Endothelial cell of hepatic sinusoid (primary cell): ENCODE results near the gene TMEM74B.

Source experiments
- in situ Hi-C: cut with HindIII; loops from 2 replicates; pipeline ENCODE4 v1.10.0; 2017; ENCODE audit warnings: low sequenced_read_pairs

The TMEM74B gene

DNA sequence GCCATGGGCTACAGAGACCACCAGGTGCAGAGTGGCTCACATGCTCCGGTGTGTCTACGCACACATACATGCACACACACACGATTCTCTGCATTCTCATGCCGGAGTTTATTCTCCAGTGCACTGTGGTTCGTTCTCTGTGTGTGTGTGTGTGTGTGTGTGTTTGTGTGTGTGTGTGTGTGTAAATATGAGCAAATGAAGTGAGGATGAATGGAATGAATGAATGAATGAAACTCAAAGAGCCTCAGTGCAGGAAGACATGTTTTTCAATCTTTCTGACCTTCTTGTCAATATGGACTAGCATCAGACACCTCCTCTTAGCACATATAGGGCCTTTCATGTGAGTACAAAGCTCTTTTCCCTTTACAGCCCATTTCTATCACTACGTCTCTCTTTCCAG is 1.6 kb downstream of the TMEM74B start:
- in situ Hi-C loops, result no loop called here

- in situ Hi-C loops, result no loop called here
Measured at GRCh38 chr20:1182106-1182505, 2.7 kb downstream of the TMEM74B start.

DNA sequence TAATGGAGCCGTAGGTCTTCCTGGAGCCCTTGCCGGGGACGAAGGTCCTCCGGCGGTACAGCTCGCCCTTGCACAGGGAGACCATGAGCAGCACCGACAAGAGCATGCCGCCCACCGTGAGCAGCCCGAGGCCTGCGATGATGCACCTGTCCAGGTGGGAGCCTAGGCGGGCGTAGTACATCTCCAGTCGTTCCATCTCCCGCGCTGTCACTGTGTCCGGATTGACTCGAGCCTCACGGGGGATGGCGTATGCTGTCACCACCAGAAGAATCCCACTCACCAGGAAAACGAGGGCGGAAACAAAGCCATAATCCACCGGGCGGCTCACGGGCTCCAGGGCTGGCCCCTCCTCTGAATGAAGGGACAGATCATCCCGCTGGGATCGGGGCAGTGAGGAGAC is 3.8 kb downstream of the TMEM74B start:
- in situ Hi-C loops, result no loop called here

DNA sequence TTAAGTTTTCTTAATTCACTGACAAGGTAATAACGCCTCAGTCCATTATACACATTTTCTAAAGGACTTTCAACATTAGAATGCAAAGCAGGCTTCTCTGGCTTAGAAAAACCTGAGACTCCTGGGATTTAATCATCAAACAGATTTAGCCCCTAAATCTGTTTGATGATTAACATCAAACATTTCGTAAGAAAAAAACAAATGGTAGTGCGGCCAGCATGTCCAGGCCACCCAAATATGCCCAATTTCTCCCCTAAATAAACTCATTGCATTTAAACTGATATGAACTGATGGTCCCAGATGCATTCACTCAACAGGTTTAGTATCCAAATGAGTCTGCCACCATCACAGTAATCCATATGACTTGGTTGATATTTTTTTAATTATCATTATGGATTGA is 6.2 kb downstream of the TMEM74B start:
- in situ Hi-C loops, result no loop called here

GRCh38 chr20:1178103-1178502 is 6.7 kb downstream of the TMEM74B start:
- in situ Hi-C loops, result no loop called here

- in situ Hi-C loops, result no loop called here
Measured at GRCh38 chr20:1177680-1178079, 7.1 kb downstream of the TMEM74B start.

GRCh38 chr20:1174787-1175186 is 10.0 kb downstream of the TMEM74B start:
- in situ Hi-C loops, result no loop called here

DNA sequence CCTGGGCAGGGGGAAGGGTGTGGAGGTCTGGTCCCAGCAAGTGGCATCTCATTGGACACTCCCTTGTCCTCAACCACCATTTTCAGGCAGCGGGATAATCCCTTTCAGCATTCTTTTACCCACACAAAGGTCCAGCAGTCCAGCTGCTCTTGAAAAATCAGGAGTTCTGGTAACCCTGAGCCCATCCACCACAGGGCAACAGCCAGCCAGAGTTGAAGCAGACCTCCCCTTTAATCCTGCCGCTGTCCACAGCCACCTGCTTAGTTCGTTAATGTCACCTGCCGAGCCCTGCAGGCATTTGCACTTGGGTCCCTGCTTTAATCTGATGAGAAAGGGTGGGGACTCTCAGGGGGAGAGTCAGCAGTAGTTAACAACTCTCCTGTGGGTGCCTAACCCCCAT is 11.1 kb downstream of the TMEM74B start:
- in situ Hi-C loops, result no loop called here

- in situ Hi-C loops, result no loop called here
Measured at GRCh38 chr20:1171461-1172093, 13.2 kb downstream of the TMEM74B start.

- in situ Hi-C loops, result no loop called here
Measured at GRCh38 chr20:1169224-1169623, 15.6 kb downstream of the TMEM74B start.

DNA sequence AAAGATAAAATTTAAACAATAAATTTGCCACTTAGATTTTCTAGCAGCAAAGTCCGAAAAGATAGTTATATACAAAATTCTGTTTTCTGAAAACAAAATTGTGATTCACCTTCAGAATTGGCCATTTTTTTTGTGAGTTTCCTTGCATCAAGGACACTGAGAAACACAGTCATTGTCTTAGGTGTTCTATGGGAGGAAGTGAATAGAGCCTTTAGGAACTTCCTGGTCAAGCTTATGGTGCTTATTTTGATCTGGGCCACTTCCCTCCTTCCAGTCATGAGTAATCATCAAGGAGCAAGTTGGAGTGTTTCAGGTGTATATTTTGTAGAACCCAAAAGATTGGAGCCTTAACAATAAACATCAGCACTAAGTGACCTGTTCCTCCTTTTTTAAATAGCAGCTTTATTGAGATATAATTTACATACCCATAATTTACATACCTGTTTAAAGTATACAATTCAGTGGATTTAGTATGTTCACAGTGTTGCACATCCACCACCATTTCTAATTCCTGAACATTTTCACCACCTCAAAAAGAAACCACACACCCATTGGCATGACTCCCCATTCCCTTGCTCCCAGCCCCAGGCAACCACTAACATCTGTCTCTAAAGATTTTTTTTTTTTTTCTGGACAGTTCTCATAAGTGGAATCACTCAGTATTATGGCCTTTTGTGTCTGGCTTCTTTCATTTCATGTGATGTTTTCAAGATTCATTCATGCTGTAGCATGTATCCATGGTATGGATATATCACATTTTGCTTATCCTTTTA is 17.6 kb downstream of the TMEM74B start:
- in situ Hi-C loops, result no loop called here

- in situ Hi-C loops, result no loop called here
Measured at GRCh38 chr20:1165941-1166340, 18.8 kb downstream of the TMEM74B start.

DNA sequence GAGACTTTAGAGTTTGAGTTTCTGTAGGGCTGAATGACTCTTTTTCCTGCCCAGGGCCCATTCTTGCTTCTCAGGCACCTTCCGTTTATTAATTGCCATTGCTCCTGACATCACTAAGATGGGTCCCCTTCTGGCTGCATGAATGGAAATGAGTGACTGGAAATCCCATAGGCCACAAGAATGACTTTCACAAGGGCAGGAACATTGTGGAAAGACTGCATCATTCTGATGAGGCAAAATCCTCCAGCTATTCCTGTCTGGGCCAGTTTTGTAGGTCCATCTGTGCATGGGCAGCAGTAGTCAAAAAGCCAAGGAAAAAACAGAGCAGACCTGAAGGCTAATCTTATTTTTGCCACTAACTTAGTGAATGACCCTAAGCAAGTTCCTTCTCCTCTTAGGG is 19.3 kb downstream of the TMEM74B start:
- in situ Hi-C loops, result no loop called here

DNA sequence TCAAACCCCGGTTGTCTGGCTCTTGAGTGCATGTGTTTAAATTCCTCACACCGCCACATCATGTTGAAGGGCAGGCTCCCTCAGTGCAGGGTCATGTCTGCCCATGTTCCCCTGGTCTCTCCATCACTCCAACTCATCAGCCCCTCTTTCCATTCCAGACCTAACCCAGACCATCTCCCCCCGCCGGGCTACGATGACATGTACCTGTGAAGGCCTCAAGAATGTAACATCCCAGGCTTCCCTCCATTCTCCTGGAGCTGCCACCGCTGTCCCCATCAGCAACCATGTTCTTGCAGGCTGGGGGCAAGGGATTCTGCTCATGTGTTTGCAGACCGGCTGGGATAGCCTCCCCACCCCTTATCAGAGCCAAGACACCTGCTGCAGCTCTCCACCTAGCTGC is 19.9 kb downstream of the TMEM74B start:
- in situ Hi-C loops, result no loop called here

- in situ Hi-C loops, result no loop called here
Measured at GRCh38 chr20:1163653-1164052, 21.1 kb downstream of the TMEM74B start.

DNA sequence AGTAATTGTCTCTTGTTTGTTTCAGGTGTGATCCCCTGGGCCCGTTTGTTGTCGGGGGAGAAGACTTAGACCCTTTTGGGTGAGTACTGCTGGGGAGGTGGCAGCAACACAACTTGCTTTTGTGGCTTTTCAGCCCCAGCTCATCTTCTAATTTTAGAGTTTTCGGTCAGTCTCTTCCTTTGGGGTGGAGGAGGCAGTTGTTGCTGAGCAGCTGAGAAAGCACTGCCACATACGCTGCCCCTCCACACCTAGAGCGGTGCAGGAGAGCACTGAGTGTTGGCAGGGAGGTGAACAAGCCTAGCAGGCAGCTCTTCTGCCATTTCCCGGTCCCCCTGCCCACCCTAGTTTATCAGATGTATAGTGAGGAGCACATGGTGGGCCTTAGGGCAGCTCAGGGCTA is 21.7 kb downstream of the TMEM74B start:
- in situ Hi-C loops, result no loop called here

DNA sequence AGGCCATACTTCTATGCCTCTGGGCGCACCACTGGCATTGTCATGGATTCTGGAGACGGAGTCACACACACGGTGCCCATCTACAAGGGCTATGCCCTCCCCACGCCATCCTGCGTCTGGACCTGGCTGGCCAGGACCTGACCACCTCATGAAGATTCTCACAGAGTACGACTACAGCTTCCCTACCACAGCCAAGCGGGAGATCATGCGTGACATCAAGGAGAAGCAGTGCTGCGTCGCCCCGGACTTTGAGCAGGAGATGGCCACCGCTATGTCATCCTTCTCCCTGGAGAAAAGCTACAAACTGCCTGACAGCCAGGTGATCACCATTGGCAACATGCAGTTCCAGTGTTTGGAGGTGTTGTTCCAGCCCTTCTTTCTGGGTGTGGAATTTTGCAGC is 23.8 kb downstream of the TMEM74B start:
- in situ Hi-C loops, result no loop called here

DNA sequence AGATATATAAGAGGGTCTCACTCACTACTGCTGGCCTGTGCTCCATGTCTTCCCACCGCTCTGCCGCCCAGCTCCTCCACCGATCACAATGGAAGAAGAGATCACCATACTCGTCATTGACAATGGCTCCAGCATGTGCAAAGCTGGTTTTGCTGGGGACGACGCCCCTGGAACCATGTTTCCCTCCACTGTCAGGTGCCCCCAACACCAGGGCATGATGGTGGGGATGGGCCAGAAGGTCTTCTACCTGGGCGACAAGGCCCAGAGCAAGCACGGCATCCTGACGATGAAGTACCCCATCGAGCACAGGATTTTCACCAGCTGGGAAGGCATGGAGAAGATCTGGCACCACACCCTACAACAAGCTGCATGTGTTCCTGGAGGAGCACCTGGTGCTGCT is 24.3 kb downstream of the TMEM74B start:
- in situ Hi-C loops, result no loop called here

DNA sequence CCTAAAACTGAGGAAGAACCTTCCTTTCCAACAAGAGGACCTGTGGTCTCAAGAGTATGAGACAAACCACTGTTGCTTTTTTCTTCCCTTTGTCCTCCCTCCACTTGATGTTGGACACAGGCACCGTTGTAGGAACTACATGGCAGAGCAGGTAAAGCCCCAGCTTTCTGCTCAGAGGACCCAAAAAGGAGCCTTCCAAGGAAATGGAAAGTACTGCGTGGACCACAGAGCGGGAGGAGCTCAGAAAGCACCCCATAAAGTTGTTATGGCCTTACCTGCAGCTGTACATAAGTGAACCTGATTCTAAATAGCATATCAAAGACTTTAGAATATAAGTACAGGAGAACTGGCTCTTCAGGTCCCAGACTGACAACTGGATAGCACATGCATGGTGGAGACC is 29.4 kb downstream of the TMEM74B start:
- in situ Hi-C loops, result no loop called here

DNA sequence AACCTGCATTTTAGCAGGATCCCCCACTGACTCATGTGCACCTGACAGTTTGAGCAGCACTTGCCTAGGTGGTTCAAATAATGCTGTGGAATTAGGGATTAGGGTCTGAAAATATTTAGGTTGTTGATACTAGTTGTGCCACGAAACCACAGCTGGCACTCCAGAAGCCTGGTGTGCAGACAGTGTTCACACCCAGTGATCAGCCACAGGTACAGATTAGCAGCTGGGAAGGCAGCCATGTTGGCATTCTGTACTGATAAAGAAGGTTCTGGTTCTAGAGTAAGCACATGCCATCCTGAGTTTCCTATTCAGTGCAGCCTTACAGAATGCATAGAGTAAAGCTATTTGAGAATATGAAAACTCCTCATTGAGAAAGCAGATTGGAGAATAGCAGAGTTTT is 30.1 kb downstream of the TMEM74B start:
- in situ Hi-C loops, result no loop called here

DNA sequence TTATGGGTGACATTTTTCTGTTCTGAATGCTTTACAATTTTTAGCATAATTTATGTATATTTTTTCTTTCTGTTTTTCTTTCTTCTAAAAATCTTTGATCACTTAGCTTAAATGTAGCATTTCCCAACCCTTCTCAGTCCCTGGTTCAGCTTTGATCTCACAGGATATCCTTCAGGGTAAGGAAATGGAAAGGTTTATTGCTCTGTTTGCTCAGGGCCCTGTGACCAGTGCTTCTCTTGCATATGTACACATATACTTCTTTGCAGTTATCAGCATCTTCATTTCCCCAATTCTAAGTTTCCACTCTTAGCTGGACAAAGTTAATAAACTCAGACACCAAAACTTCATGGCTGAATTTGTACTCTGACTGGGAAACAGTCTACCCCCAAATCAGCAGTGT is 30.6 kb downstream of the TMEM74B start:
- in situ Hi-C loops, result no loop called here

GRCh38 chr20:1150968-1151367 is 33.8 kb downstream of the TMEM74B start:
- in situ Hi-C loops, result no loop called here

DNA sequence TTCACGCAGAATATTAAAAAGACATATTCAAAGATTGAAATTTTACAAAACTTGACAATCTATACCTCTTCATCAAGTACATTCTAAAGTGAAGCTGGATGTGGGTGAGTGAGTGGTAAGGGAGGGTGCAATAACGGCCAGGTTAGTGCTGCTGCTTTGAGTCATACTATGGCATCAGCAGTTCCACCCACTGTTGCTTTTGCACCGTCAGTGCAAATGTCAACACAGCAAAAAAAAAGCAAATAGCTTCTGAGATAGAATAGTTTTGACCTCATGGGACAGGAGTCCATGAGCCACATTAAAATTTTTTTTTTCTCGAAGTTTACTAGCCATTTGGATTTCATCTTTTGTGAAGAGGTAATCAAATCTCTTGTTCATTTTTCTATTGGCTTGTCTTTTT is 34.6 kb downstream of the TMEM74B start:
- in situ Hi-C loops, result no loop called here
